Globus pallidus (tissue), 1 donor: ENCODE measurements around the gene CFAP99.

Experiments
- DNase-seq: peaks from one replicate; pipeline ENCODE4 v3.0.0-alpha.2; 2015; ENCODE audit warnings: low spot score

Gene CFAP99

GRCh38 chr4:2412534-2412884 is 6.2 kb upstream of the CFAP99 start:
- no peak for DNase-seq

- peak; percentile 69 for DNase-seq
These were observed 5.7 kb upstream of the CFAP99 start for GRCh38 chr4:2412885-2413716.

- DNase-seq = no peak
These were observed 4.7 kb upstream of the CFAP99 start for GRCh38 chr4:2413821-2414610.

- DNase-seq = no peak
These were observed 3.5 kb upstream of the CFAP99 start for GRCh38 chr4:2415213-2415612.

- no peak for DNase-seq
These were observed 2.7 kb upstream of the CFAP99 start for GRCh38 chr4:2415881-2416563.

- DNase-seq = no peak
These were observed 2.1 kb upstream of the CFAP99 start for GRCh38 chr4:2416564-2417225.

GRCh38 chr4:2417226-2417764 is 1.5 kb upstream of the CFAP99 start:
- DNase-seq = no peak

GRCh38 chr4:2417765-2418649 is 748 bp upstream of the CFAP99 start, which contains the start of gene ZFYVE28:
Gene ZFYVE28 (minus strand): TSS chr4:2418645. CDS start chr4:2418323, 322 bp downstream.
- no peak for DNase-seq

GRCh38 chr4:2419814-2420213 is 1.1 kb downstream of the CFAP99 start:
- no peak for DNase-seq

GRCh38 chr4:2421928-2422327 is 3.2 kb downstream of the CFAP99 start:
- no peak for DNase-seq

- no peak for DNase-seq
These were observed 4.3 kb downstream of the CFAP99 start for GRCh38 chr4:2423066-2423465.

GRCh38 chr4:2423695-2424094 is 4.9 kb downstream of the CFAP99 start:
- no peak for DNase-seq

GRCh38 chr4:2424581-2424980 is 5.8 kb downstream of the CFAP99 start:
- DNase-seq = no peak

- DNase-seq = no peak
These were observed 6.8 kb downstream of the CFAP99 start for GRCh38 chr4:2425386-2426068.

GRCh38 chr4:2426069-2426397 is 7.3 kb downstream of the CFAP99 start:
- DNase-seq = no peak

GRCh38 chr4:2426711-2427275 is 8.0 kb downstream of the CFAP99 start:
- no peak for DNase-seq

GRCh38 chr4:2427383-2428334 is 8.9 kb downstream of the CFAP99 start:
- DNase-seq = no peak

GRCh38 chr4:2428496-2429213 is 9.9 kb downstream of the CFAP99 start:
- no peak for DNase-seq
